H1 (cell line): ENCODE data around the gene MANBA. TPM values are rescaled to one million over a fixed set of nuclear protein-coding genes. Genes with fewer than 3 reads are reported as not detected.

ENCODE experiments used
- CTCF ChIA-PET: fragments of 300-600 bp; sonication (Branson Sonifier 250); formaldehyde crosslinking; loops from one replicate; lab custom pipeline; 2021; ENCODE audit not compliant: partially characterized antibody; lab: Charles Lee
- POLR2A ChIA-PET: fragments of 300-600 bp; sonication (Branson Sonifier 250); formaldehyde crosslinking; loops from one replicate; lab custom pipeline; 2021; ENCODE audit warnings: inconsistent platforms; ENCODE audit not compliant: partially characterized antibody; lab: Charles Lee
- DNase-seq, 2 experiments: peaks; one replicate each; pipeline versions ENCODE4 v3.0.0 to v3.0.0-alpha.2; 2010 to 2022; ENCODE audit warnings: low spot score in 2 of 2, low read depth in 1 of 2, mixed read lengths in 1 of 2
- FAIRE-seq: peaks from 2 replicates; lab custom pipeline; 2011; peaks lifted over from hg19 to GRCh38; lab: Jason Lieb, UNC
- H2AFZ ChIP-seq: 2 replicates; pipeline ENCODE4 v1.8.1; 2012; ENCODE audit warnings: low read length, inconsistent platforms
- H2AK5ac ChIP-seq: 2 replicates; pipeline ENCODE4 v1.6.1; 2013; ENCODE audit warnings: low read depth, low read length
- H2BK120ac ChIP-seq: replicated peaks from 2 replicates; pipeline ENCODE3; 2013; ENCODE audit warnings: low read depth, low read length, inconsistent platforms
- H2BK12ac ChIP-seq: 2 replicates; pipeline ENCODE4 v1.6.1; 2013; ENCODE audit warnings: low read depth, low read length
- H2BK15ac ChIP-seq: 2 replicates; pipeline ENCODE4 v1.6.1; 2013; ENCODE audit warnings: low read length
- H2BK20ac ChIP-seq: 2 replicates; pipeline ENCODE4 v1.6.1; 2013; ENCODE audit warnings: low read length
- H2BK5ac ChIP-seq: 2 replicates; pipeline ENCODE4 v1.6.1; 2013; ENCODE audit warnings: low read depth, low read length
- H3K14ac ChIP-seq: 2 replicates; pipeline ENCODE4 v1.6.1; 2013; ENCODE audit warnings: inconsistent platforms; ENCODE audit not compliant: insufficient read length
- H3K18ac ChIP-seq: 2 replicates; pipeline ENCODE4 v1.6.1; 2013; ENCODE audit warnings: low read length; ENCODE audit errors: extremely low read depth
- H3K23ac ChIP-seq: 2 replicates; pipeline ENCODE4 v1.6.1; 2013; ENCODE audit warnings: inconsistent platforms; ENCODE audit not compliant: insufficient read length
- H3K23me2 ChIP-seq: 2 replicates; pipeline ENCODE4 v1.6.1; 2013; ENCODE audit warnings: low read depth, low read length
- H3K27ac ChIP-seq: 2 replicates; pipeline ENCODE4 v1.6.1; 2011; ENCODE audit warnings: low read depth, low read length, inconsistent platforms
- H3K27me3 ChIP-seq, 4 experiments: replicated peaks in 1 of 4; 1 replicate in 1 of 4; 2 replicates in 3 of 4; pipeline versions ENCODE4 v1.6.1 to v1.8.1; 2011 to 2013; ENCODE audit warnings: low read length in 3 of 4, mild to moderate bottlenecking in 3 of 4, inconsistent platforms in 2 of 4, mixed read lengths in 2 of 4, moderate library complexity in 1 of 4; ENCODE audit not compliant: control insufficient read depth in 3 of 4, insufficient read depth in 3 of 4; ENCODE audit errors: extremely low read depth in 1 of 4
- H3K36me3 ChIP-seq, 4 experiments: 2 replicates each; pipeline versions ENCODE4 v1.6.1 to v1.8.1; 2011 to 2013; ENCODE audit warnings: mild to moderate bottlenecking in 4 of 4, low read length in 3 of 4, moderate library complexity in 2 of 4, control low read depth in 1 of 4, inconsistent platforms in 1 of 4; ENCODE audit not compliant: insufficient read depth in 4 of 4, control insufficient read depth in 2 of 4
- H3K4ac ChIP-seq: replicated peaks from 2 replicates; pipeline ENCODE3; 2013; ENCODE audit warnings: low read length, low read depth, mixed read lengths, inconsistent platforms; ENCODE audit not compliant: insufficient read length
- H3K4me1 ChIP-seq, 4 experiments: replicated peaks in 1 of 4; 1 replicate in 1 of 4; 2 replicates in 3 of 4; pipeline versions ENCODE4 v1.6.1 to v1.8.1; 2011 to 2013; ENCODE audit warnings: low read length in 3 of 4, inconsistent platforms in 2 of 4, mixed read lengths in 1 of 4; ENCODE audit not compliant: insufficient read depth in 4 of 4, control insufficient read depth in 3 of 4
- H3K4me2 ChIP-seq, 2 experiments: 2 replicates each; pipeline versions ENCODE4 v1.6.1 to v1.8.1; 2011 to 2013; ENCODE audit warnings: low read depth in 2 of 2, low read length in 2 of 2, control low read depth in 1 of 2, inconsistent platforms in 1 of 2, mild to moderate bottlenecking in 1 of 2; ENCODE audit not compliant: insufficient read depth in 1 of 2
- H3K4me3 ChIP-seq, 4 experiments: fragments of 200-600, 300-600 bp in 1 of 4; sonication (generic), shearing (Covaris generic), sonication (Bioruptor Twin) in 1 of 4; 2 replicates each; pipeline versions ENCODE4 v1.5.1 to v1.8.1; 2011 to 2016; ENCODE audit warnings: low read length in 4 of 4, low read depth in 3 of 4, control low read depth in 2 of 4, inconsistent platforms in 2 of 4, mild to moderate bottlenecking in 2 of 4, mixed read lengths in 1 of 4, moderate library complexity in 1 of 4; ENCODE audit not compliant: insufficient read depth in 2 of 4; ENCODE audit errors: extremely low read depth in 1 of 4
- H3K56ac ChIP-seq: replicated peaks from 2 replicates; pipeline ENCODE3; 2013; ENCODE audit warnings: low read depth, mild to moderate bottlenecking, mixed read lengths, low read length, inconsistent platforms; ENCODE audit not compliant: insufficient read length
- H3K79me1 ChIP-seq: 2 replicates; pipeline ENCODE4 v1.6.1; 2013; ENCODE audit warnings: low read depth, low read length, control low read depth
- H3K79me2 ChIP-seq, 2 experiments: 2 replicates each; pipeline versions ENCODE4 v1.6.1 to v1.8.1; 2012 to 2013; ENCODE audit warnings: low read length in 2 of 2, mild to moderate bottlenecking in 2 of 2, inconsistent platforms in 1 of 2; ENCODE audit not compliant: insufficient read depth in 2 of 2, control insufficient read depth in 1 of 2
- H3K9ac ChIP-seq, 4 experiments: replicated peaks in 1 of 4; 1 replicate in 1 of 4; 2 replicates in 3 of 4; pipeline versions ENCODE4 v1.6.1 to v1.8.1; 2011 to 2013; ENCODE audit warnings: low read depth in 3 of 4, low read length in 3 of 4, control low read depth in 2 of 4, mild to moderate bottlenecking in 2 of 4, moderate library complexity in 2 of 4, inconsistent platforms in 1 of 4; ENCODE audit errors: extremely low read depth in 1 of 4
- H3K9me3 ChIP-seq, 2 experiments: 2 replicates each; pipeline versions ENCODE4 v1.6.1 to v1.8.1; 2012 to 2013; ENCODE audit warnings: mild to moderate bottlenecking in 2 of 2, moderate library complexity in 2 of 2, control low read depth in 1 of 2, inconsistent platforms in 1 of 2, low read depth in 1 of 2, low read length in 1 of 2, mixed read lengths in 1 of 2; ENCODE audit not compliant: insufficient read depth in 2 of 2
- H4K20me1 ChIP-seq, 2 experiments: replicated peaks in 1 of 2; 2 replicates each; pipeline versions ENCODE3 to v1.8.1; 2011 to 2013; ENCODE audit warnings: inconsistent platforms in 2 of 2, low read length in 2 of 2, mild to moderate bottlenecking in 1 of 2; ENCODE audit not compliant: insufficient read depth in 2 of 2, control insufficient read depth in 1 of 2
- H4K5ac ChIP-seq: 2 replicates; pipeline ENCODE4 v1.6.1; 2013; ENCODE audit warnings: low read length, low read depth, mixed read lengths, inconsistent platforms; ENCODE audit not compliant: insufficient read length
- H4K8ac ChIP-seq: 2 replicates; pipeline ENCODE4 v1.8.0; 2013; ENCODE audit warnings: mild to moderate bottlenecking, moderate library complexity, low read length, inconsistent platforms; ENCODE audit not compliant: insufficient read depth; ENCODE audit errors: extremely low read depth
- H4K91ac ChIP-seq: replicated peaks from 2 replicates; pipeline ENCODE3; 2013; ENCODE audit warnings: low read length, mixed read lengths, inconsistent platforms; ENCODE audit not compliant: insufficient read length
- MAFK ChIP-seq: IDR thresholded peaks from 2 replicates; pipeline ENCODE4 v1.6.1; 2012; ENCODE audit warnings: low read depth, mild to moderate bottlenecking, improper control_type of control experiment, low read length
- NANOG ChIP-seq: IDR thresholded peaks from 2 replicates; pipeline ENCODE4 v1.6.1; 2011; ENCODE audit warnings: low read length, low read depth, mild to moderate bottlenecking, inconsistent platforms; ENCODE audit not compliant: insufficient read depth, poor library complexity, severe bottlenecking
- WGBS, 2 experiments: shearing (Covaris generic) in 1 of 2; methylation state at CpG; one replicate each; pipeline versions ENCODE4 v1.1.6 to v1.1.7; 2013 to 2015; ENCODE audit warnings: low lambda C conversion rate in 2 of 2, mixed read lengths in 2 of 2, inconsistent platforms in 1 of 2, low coverage in 1 of 2, missing lambda C conversion rate in 1 of 2; ENCODE audit not compliant: insufficient replicate concordance in 2 of 2, insufficient coverage in 1 of 2, insufficient read length in 1 of 2; ENCODE audit errors: extremely low coverage in 1 of 2, missing lambda C conversion rate in 1 of 2; 5-methylcytosine and 5-hydroxymethylcytosine counted together
- polyA plus RNA-seq, 7 experiments: library from polyadenylated mRNA; depleted of rRNA in 3 of 7; stranded (reverse) in 5 of 7; unstranded in 2 of 7; fragments of >200 nt in 5 of 7; fragments of 200-250 nt in 2 of 7; gene quantifications; 1 replicate in 5 of 7; 2 replicates in 1 of 7; 4 replicates in 1 of 7; pipeline versions ENCODE4 v1.2.1 to v1.2.3, GENCODE V29; 2011 to 2013; ENCODE audit warnings: missing spikeins in 2 of 7, mixed read lengths in 2 of 7
- total RNA-seq: library from RNA; stranded (reverse); fragmentation: NEBNext Ultra II Directional; extraction: Animal tissue kit (Norgen Biotek cat#: 25700); gene quantifications from 2 replicates; pipeline ENCODE4 v1.2.1, GENCODE V29; 2021

MANBA gene
- total and polyA plus RNA-seq, 2 of the 8 experiments (the other 6 are each of a cell fraction or from before 2014, with no cell fraction given): 22.9 to 27.8 TPM

DNA sequence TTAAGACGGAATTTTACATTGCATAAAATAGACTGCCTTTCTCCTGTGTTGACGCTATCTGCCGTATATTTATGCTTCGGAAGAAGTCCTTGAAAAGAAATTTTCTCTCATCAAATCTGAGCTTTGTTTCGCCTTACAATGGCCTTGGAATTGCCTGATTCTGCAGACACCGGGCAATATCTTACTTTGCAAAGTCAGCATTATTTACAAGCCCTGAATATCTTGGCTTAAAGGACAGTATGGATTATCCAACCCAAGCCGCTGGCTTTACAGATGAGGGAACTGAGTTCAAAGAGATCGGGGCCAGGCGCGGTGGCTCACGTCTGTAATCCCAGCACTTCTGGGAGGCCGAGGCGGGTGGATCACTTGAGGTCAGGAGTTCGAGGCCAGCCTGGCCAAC is 1.1 kb upstream of the MANBA start:
- ChIA-PET CTCF (interaction anchor here (0.9 to 1.6 kb wide), 5 partner anchors 13 to 247 kb away, joined by 3 to 7 read pairs (median 4); no protein-coding TSS in a partner anchor), POLR2A (interaction anchor here (2.2 to 2.7 kb wide), 4 partner anchors 28 to 65 kb away, joined by 7 to 26 read pairs (median 16); partner anchors contain the start of gene UBE2D3)
- Histone ChIP-seq H3K18ac (no peak overlapping the region), H2BK5ac (no peak overlapping the region), H3K79me1 (peaks cover 3% of the 10 kb centered on the region; the same call in 1 of the 2 replicates), H3K9me3 (no peaks in the 10 kb centered on the region), H3K27me3 (no peaks in the 10 kb centered on the region), H2AK5ac (no peak overlapping the region), H3K9ac (no peak overlapping the region; a peak in 1 of 7 replicates), H3K79me2 (peaks cover 5 to 34% of the 10 kb centered on the region in 2 experiments; a peak in 3 of 4 replicates), H4K91ac (no peak overlapping the region), H4K8ac (no peak overlapping the region), H2BK15ac (no peak overlapping the region), H2BK12ac (no peak overlapping the region), H3K4ac (no peak overlapping the region), H3K23ac (no peak overlapping the region), H4K5ac (no peak overlapping the region), H3K27ac (no peak overlapping the region), H2AFZ (peak overlapping the region; percentile 99), H3K4me2 (peak overlapping the region; percentile 89 to 91), H3K56ac (no peak overlapping the region), H3K36me3 (no peaks in the 10 kb centered on the region), H3K4me1 (peaks cover 0 to 7% (median 1%) of the 10 kb centered on the region in 4 experiments; a peak in 3 of 7 replicates), H2BK120ac (no peak overlapping the region), H3K23me2 (peaks cover 14% of the 10 kb centered on the region), H3K14ac (no peak overlapping the region), H4K20me1 (peaks cover 0 to 5% of the 10 kb centered on the region in 2 experiments), H3K4me3 (peak overlapping the region in 3 of 4 experiments; percentile 73 to 91 (median 79); a peak in 7 of 8 replicates), H2BK20ac (no peak overlapping the region)
- 77% methylated on average over 14 of the region's 14 CpGs; no CpG with 5 or more reads in 1 of the 2 experiments for WGBS, 2 experiments
- peak; percentile 93 for TF ChIP-seq MAFK
- no peak for TF ChIP-seq NANOG
- FAIRE-seq (no peak), DNase-seq (no peak)
